SK-N-MC (cell line): ENCODE measurements around the gene MAP7.

Experiments
- EZH2 ChIP-seq: fragments of 200-600 bp; sonication (generic); IDR thresholded peaks from one replicate; pipeline ENCODE4 v1.6.1; 2017; ENCODE audit warnings: antibody characterized with exemption
- FOXP2 ChIP-seq: optimal IDR thresholded peaks from 2 replicates; pipeline ENCODE3; 2011; ENCODE audit warnings: mild to moderate bottlenecking, moderate library complexity; ENCODE audit not compliant: insufficient read depth; ENCODE audit errors: extremely low read length, control extremely low read depth
- POLR2AphosphoS5 ChIP-seq: IDR thresholded peaks from 2 replicates; pipeline ENCODE4 v1.6.1; 2012; ENCODE audit warnings: mild to moderate bottlenecking, low read depth, low read length, borderline replicate concordance

GRCh38 chr6:136309171-136309570, 241.1 kb downstream of the MAP7 start:
- TF ChIP-seq EZH2 (no peak), POLR2AphosphoS5 (no peak), FOXP2 (no peak)
